Glutamatergic neuron (in vitro differentiated cells): ENCODE measurements around the gene MVB12A. TPM values are rescaled to one million over a fixed set of nuclear protein-coding genes. Genes with fewer than 3 reads are reported as not detected.

Experiments used
- DNase-seq: peaks from one replicate; pipeline ENCODE4 v3.0.0; 2022
- H3K27ac Mint-ChIP-seq: one replicate; pipeline ENCODE4 v1.8.0; 2020; ENCODE audit warnings: mild to moderate bottlenecking, mixed read lengths, inconsistent platforms; ENCODE audit not compliant: unreplicated experiment
- H3K27me3 Mint-ChIP-seq: one replicate; pipeline ENCODE4 v1.8.0; 2020; ENCODE audit warnings: mild to moderate bottlenecking, moderate library complexity, mixed read lengths, inconsistent platforms; ENCODE audit not compliant: unreplicated experiment
- H3K36me3 Mint-ChIP-seq: one replicate; pipeline ENCODE4 v1.8.0; 2020; ENCODE audit warnings: mild to moderate bottlenecking, mixed read lengths, inconsistent platforms; ENCODE audit not compliant: unreplicated experiment
- H3K4me1 Mint-ChIP-seq: one replicate; pipeline ENCODE4 v1.8.0; 2020; ENCODE audit warnings: mild to moderate bottlenecking, low read depth, mixed read lengths, inconsistent platforms; ENCODE audit not compliant: unreplicated experiment
- H3K4me3 Mint-ChIP-seq: one replicate; pipeline ENCODE4 v1.8.0; 2020; ENCODE audit warnings: mild to moderate bottlenecking, mixed read lengths, inconsistent platforms; ENCODE audit not compliant: unreplicated experiment
- H3K9me3 Mint-ChIP-seq: one replicate; pipeline ENCODE4 v1.8.0; 2020; ENCODE audit warnings: mild to moderate bottlenecking, moderate library complexity, mixed read lengths, inconsistent platforms; ENCODE audit not compliant: unreplicated experiment
- total RNA-seq: library from RNA; stranded (reverse); fragmentation: NEBNext Ultra II Directional; extraction: Animal tissue kit (Norgen Biotek cat#: 25700); gene quantifications from one replicate; pipeline ENCODE4 v1.2.1, GENCODE V29; 2021; ENCODE audit not compliant: unreplicated experiment
- TF ChIP-seq, protein P1 (sequence below): fragments of 200-600 bp; sonication (generic); IDR thresholded peaks from one replicate; pipeline ENCODE4 v1.5.0; 2021; ENCODE audit not compliant: partially characterized antibody, unreplicated experiment

Gene MVB12A
- total RNA-seq, 1 donor from 2014 or later, result 38.8 TPM

DNA sequence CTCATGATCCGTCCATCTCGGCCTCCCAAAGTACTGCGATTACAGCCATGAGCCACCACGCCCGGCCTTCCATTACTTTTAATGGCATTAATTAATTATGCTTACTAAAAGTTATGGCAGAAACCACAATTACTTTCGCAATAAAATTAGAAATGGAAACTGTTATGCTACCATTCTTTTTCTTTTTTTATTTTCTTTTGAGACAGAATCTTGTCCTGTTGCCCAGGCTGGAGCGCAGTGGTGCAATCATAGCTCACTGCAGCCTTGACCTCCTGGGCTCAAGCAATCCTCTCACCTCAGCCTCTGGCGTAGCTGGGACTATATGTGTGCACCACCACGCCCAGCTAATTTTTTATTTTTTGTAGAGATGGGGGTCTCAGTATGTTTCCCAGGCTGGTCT lies 9.9 kb upstream of the MVB12A start:
- Mint-ChIP-seq H3K36me3 (no peaks in the 10 kb centered on the region), H3K27me3 (no peaks in the 10 kb centered on the region), H3K9me3 (no peaks in the 10 kb centered on the region), H3K4me3 (no peak overlapping the region), H3K4me1 (peaks cover 12% of the 10 kb centered on the region), H3K27ac (no peak overlapping the region)
- no peak for DNase-seq
- TF ChIP-seq, protein P1, sequence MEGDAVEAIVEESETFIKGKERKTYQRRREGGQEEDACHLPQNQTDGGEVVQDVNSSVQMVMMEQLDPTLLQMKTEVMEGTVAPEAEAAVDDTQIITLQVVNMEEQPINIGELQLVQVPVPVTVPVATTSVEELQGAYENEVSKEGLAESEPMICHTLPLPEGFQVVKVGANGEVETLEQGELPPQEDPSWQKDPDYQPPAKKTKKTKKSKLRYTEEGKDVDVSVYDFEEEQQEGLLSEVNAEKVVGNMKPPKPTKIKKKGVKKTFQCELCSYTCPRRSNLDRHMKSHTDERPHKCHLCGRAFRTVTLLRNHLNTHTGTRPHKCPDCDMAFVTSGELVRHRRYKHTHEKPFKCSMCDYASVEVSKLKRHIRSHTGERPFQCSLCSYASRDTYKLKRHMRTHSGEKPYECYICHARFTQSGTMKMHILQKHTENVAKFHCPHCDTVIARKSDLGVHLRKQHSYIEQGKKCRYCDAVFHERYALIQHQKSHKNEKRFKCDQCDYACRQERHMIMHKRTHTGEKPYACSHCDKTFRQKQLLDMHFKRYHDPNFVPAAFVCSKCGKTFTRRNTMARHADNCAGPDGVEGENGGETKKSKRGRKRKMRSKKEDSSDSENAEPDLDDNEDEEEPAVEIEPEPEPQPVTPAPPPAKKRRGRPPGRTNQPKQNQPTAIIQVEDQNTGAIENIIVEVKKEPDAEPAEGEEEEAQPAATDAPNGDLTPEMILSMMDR, result no peak

GRCh38 chr19:17411801-17412200 lies 8.0 kb upstream of the MVB12A start:
- Mint-ChIP-seq H3K27ac (no peak overlapping the region), H3K4me3 (no peak overlapping the region), H3K36me3 (no peaks in the 10 kb centered on the region), H3K9me3 (no peaks in the 10 kb centered on the region), H3K4me1 (peaks cover 21% of the 10 kb centered on the region), H3K27me3 (peaks cover 2% of the 10 kb centered on the region)
- DNase-seq, result no peak
- TF ChIP-seq, protein P1, result no peak

DNA sequence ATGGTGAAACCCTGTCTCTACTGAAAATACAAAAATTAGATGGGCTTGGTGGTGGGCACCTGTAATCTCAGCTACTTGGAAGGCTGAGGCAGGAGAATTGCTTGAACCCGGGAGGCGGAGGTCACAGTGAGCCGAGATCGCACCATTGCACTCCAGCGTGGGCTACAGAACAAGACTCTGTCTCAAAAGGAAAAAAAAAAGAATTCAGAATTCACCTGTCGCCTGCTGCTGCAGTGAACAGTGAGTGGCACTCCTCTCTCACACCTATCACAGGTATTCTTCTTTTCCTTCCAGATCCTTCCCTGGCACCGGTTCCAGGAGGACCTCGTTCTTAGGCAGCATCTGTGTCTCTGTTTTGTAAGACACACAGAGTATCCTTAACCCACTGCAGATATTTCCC lies 5.8 kb upstream of the MVB12A start:
- no peak for DNase-seq
- TF ChIP-seq, protein P1, result no peak
- H3K27ac Mint-ChIP-seq, result no peak overlapping the region
- H3K36me3 Mint-ChIP-seq, result no peaks in the 10 kb centered on the region
- H3K4me1 Mint-ChIP-seq, result peaks cover 18% of the 10 kb centered on the region
- H3K27me3 Mint-ChIP-seq, result peaks cover 4% of the 10 kb centered on the region
- no peaks in the 10 kb centered on the region for H3K9me3 Mint-ChIP-seq
- no peak overlapping the region for H3K4me3 Mint-ChIP-seq

DNA sequence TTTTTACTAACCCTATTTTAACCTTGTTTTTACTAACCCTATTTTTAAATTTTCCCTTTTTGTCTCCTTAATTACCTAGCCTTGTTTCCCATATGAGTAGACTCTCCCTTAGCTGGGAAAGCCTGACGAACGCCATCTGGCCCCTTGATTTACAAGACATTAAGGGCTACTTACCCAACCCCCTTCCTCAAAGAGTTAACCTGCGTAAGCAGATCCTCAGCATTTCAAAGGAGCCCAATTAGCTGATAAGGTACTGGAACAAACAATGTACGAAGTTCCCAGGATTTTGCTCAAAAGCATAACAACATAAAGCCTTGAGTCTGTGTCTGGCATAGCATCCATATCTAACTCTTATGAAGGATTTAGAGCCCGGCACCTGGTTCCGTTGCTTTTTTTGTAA lies 4.7 kb upstream of the MVB12A start:
- DNase-seq, result no peak
- no peaks in the 10 kb centered on the region for H3K36me3 Mint-ChIP-seq
- H3K27me3 Mint-ChIP-seq, result peaks cover 7% of the 10 kb centered on the region
- H3K4me1 Mint-ChIP-seq, result peaks cover 18% of the 10 kb centered on the region
- peak overlapping the region; percentile 89 for H3K27ac Mint-ChIP-seq
- TF ChIP-seq, protein P1, result no peak
- peak overlapping the region; percentile 82 for H3K4me3 Mint-ChIP-seq
- H3K9me3 Mint-ChIP-seq, result peaks cover 6% of the 10 kb centered on the region

GRCh38 chr19:17418710-17419109 lies 1.1 kb upstream of the MVB12A start:
- Mint-ChIP-seq H3K4me3 (peak overlapping the region; percentile 90), H3K27ac (peak overlapping the region; percentile 89), H3K27me3 (peaks cover 10% of the 10 kb centered on the region), H3K36me3 (no peaks in the 10 kb centered on the region), H3K4me1 (peaks cover 11% of the 10 kb centered on the region), H3K9me3 (peaks cover 9% of the 10 kb centered on the region)
- TF ChIP-seq, protein P1, result no peak
- DNase-seq, result no peak
